IPS-NIHi7 (cell line): ENCODE data around the gene TDRD1.
A peak's percentile ranks its signal among the peaks of the same experiment; 100 is the strongest.

Experiments used
- DNase-seq: peaks from one replicate; pipeline ENCODE4 v3.0.0; 2012; ENCODE audit warnings: mixed read lengths; ENCODE audit errors: extremely low spot score

TDRD1 gene

GRCh38 chr10:114261076-114261475 lies 81.9 kb downstream of the TDRD1 start:
- DNase-seq: no peak

DNA sequence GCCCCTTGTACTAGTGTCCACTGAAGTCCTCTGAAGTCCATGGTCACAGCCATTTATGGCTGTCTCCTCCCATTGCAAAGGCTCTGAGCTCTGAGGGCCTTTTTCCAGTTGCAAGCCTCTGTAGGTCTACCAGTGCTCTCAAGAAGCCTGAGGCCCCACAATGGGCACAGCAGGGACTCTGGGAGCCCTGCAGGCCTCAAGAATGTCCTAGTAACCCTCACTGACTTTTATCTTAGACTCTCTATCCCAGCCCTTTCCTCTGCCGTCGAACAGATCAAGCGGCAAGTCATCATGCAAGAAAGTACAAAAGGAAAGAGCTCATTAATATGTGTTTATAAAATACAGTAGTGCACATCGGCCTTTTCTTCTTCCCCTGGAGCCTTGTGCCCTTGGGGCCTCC lies 83.3 kb downstream of the TDRD1 start:
- DNase-seq: peak; percentile 45

- no peak for DNase-seq
These were observed 86.4 kb downstream of the TDRD1 start for GRCh38 chr10:114265392-114266053.

DNA sequence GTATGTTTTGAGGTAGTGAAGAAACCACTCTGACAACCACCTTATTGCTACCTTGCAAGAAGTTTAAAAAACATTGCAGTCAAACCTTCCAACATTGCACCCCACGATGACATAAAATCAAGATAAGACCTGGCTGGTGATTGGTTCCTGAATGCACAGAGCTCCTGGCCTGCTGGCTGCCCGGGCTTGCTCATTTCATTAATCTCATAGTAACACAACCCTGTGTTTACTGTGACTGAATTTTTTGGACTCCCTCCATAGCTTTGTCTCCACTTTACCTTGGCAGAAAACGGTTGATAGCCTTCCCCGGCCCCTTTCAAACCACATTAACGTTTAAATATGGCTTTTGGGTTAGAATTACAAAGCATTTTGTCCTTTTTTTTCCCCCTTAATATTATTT lies 87.4 kb downstream of the TDRD1 start:
- no peak for DNase-seq

GRCh38 chr10:114271075-114271778 lies 92.1 kb downstream of the TDRD1 start:
- DNase-seq: no peak

GRCh38 chr10:114271779-114272167 lies 92.6 kb downstream of the TDRD1 start:
- no peak for DNase-seq

GRCh38 chr10:114272696-114273095 lies 93.5 kb downstream of the TDRD1 start:
- DNase-seq: no peak

DNA sequence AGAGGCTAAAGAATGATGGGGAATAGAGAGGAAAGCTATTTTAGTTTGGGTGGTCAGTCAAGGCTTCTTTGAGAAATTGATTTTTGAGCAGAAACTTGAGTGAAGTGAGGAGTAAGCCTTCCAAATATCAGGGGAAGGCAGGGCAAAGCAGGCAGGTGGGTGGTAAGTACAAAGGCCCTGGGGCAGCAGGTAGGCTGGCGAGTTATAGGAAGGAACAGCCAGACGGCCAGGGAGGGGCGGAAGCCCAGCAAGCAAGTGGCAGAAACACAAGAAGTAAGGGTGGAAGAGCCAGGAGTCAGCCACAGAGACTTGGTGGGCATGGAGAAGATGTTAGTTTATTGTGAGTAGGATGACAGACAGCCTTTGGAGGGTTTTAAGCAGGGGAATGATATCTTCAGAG lies 94.8 kb downstream of the TDRD1 start:
- no peak for DNase-seq

DNA sequence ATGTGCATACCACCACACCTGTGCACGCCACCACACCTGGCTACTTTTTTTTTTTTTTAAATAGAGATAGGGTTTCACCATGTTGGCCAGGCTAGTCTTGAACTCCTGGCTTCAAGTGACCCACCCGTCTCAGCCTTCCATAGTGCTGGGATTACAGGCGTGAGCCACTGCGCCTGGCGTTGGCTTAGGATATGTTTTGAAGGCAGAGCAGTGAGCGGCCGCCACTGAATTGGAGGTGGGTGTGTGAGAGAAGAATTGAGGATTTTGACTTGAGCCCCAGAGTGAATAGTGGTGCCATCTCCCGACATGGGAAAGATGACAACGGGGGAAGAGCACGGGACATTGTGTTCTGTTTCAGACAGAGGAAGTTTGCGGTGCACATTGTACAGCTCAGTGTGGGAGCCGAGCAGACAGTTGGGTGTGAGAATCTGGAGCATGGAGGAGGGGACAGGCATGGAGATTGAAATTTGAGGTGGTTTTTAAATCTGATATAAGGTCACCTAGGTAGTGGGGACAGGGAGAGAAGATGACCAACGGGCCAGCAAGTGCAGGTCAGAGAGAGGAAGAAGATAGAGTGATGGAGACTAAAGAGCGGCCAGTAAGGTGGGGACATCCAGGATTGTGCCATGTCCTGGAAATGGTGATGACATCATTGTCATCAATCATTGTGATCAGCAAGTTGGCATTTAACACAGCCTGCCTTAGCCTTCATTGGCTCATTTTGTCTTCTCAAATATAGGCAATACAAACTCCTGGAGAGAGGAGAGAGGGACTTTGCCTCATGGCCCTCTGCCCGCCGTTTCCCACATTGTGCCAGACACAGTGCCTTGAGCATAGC lies 95.7 kb downstream of the TDRD1 start:
- no peak for DNase-seq

DNA sequence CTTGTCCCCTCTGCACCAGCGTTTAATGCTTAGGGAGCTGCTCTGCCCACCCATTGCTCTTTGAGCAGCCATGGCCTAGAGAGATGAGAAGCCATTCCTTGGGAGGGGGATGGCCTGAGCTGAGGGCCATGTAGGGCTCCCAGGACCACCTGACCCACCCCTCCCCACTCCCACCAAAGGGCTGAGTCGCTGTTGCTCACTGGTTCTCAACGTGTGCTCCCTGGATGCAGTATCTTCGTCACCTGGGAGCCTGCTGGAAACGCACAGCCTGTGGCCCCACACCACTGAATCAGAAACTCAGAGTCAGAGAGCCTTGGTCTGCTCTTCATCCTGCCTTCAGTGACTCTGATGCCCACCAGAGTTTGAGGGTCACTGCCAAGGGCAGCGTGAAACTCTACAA lies 96.9 kb downstream of the TDRD1 start:
- no peak for DNase-seq

DNA sequence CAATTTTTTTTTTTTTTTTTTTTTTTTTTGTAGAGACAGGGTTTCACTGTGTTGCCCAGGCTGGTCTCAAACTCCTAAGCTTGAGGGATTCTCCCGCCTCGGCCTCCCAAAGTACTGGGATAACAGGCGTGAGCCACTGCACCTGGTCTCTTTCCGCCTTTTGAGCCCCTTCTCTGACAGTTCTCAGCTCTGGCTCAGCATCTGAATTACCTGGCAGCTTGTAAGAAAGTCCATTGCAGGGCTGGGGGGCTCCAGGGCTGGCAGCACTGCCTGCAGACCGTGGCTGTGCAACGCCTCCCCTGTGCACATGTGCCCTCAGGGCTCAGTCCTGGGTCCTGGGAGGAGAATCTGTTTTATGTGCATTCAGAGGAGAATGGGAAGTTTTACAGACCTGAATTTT lies 97.5 kb downstream of the TDRD1 start:
- no peak for DNase-seq

GRCh38 chr10:114278140-114278883 lies 99.2 kb downstream of the TDRD1 start:
- DNase-seq: no peak

DNA sequence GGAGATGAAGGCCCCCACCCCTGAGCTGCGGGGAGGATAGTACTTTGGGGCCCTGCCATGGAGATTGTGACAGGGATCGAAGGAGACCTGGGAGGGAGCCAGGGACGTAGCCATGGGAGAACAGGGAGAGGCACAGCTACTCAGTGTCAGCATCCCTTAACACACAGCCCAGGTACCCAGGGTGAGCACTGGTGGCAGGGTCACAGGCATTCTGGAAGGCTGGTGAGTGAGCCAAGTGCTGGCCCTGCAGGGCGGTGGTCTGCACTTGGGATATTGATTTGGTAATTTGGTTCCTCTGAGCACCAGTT lies 99.7 kb downstream of the TDRD1 start:
- no peak for DNase-seq

- no peak for DNase-seq
These were observed 100.1 kb downstream of the TDRD1 start for GRCh38 chr10:114279289-114279688.

- DNase-seq: no peak
These were observed 100.9 kb downstream of the TDRD1 start for GRCh38 chr10:114279901-114280644.

DNA sequence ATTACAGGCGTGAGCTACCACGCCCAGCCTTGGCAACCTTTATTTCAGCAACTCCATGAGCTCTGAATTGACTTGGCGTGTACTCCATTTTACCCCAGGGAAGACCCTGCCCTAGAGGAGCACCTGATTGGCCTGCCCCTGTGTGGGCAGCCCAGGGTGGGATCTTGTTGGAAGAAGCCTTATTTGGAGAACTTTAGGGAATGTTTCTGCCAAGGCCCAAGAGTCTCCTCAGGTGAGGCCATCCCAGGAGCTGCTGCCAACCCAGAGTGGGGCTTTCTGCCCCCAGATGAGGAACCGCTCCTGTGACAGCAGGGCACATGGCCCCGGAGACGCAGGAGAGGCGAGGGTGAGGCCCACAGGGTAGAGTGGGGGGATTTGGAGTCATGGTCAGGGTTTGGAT lies 101.9 kb downstream of the TDRD1 start:
- no peak for DNase-seq

DNA sequence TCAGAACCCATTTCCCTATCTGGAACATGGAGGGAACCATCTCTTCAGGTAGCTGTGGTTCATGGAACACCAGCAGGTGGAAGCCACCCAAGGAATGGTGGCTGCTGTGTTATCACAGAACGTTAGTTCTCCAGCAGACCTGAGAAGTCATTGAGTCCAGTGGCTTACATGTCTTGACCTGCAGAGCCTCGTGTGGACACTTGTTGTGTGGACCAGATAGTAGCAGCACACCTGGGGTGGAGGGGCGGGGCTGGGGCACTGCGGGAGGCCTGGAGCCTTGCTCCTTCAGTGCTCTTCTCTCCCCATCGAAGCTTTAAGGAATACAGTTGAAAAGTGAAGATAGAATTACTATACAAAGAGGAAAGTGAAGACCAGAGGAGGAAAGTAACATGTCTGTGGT lies 102.3 kb downstream of the TDRD1 start:
- no peak for DNase-seq
